ENCODE results near the gene USP17L25. TPM values are rescaled to one million over a fixed set of nuclear protein-coding genes. Genes with fewer than 3 reads are reported as not detected.

USP17L25 gene
- total RNA-seq: not detected in 2 replicates

GRCh38 chr4:9329611-9330010, at the start of gene USP17L25:
TSS of gene USP17L25 (plus strand) at chr4:9329911. CDS start at chr4:9329911, 0 bp downstream.

GRCh38 chr4:9324865-9325264, 4.8 kb upstream of the USP17L25 start, which contains the start of gene USP17L24:
TSS of gene USP17L24 (plus strand) at chr4:9325165. CDS start at chr4:9325165, 0 bp downstream.

GRCh38 chr4:9334358-9334757, 4.6 kb downstream of the USP17L25 start, which contains the start of gene USP17L26:
TSS of gene USP17L26 (plus strand) at chr4:9334658. CDS start at chr4:9334658, 0 bp downstream.

GRCh38 chr4:9339103-9339502, 9.4 kb downstream of the USP17L25 start, which contains the start of gene USP17L5:
TSS of gene USP17L5 (plus strand) at chr4:9339403. CDS start at chr4:9339403, 0 bp downstream.

GRCh38 chr4:9343848-9344247, 14.1 kb downstream of the USP17L25 start, which contains the start of gene USP17L27:
TSS of gene USP17L27 (plus strand) at chr4:9344148. CDS start at chr4:9344148, 0 bp downstream.

GRCh38 chr4:9348593-9348992, 18.9 kb downstream of the USP17L25 start, which contains the start of gene USP17L28:
TSS of gene USP17L28 (plus strand) at chr4:9348893. CDS start at chr4:9348893, 0 bp downstream.

GRCh38 chr4:9353338-9353737, 23.6 kb downstream of the USP17L25 start, which contains the start of gene USP17L29:
TSS of gene USP17L29 (plus strand) at chr4:9353638. CDS start at chr4:9353638, 0 bp downstream.

GRCh38 chr4:9362829-9363228, 33.1 kb downstream of the USP17L25 start, which contains the start of gene USP17L30:
TSS of gene USP17L30 (plus strand) at chr4:9363129. CDS start at chr4:9363129, 0 bp downstream.

Other genes starting within 250 kb of the USP17L25 start
- gene FAM90A26, start 159.5 kb upstream of the USP17L25 start, total RNA-seq: not detected in 2 replicates
- gene USP17L10, start 119.3 kb upstream of the USP17L25 start, total RNA-seq: not detected in 2 replicates
- not detected in 2 replicates for gene USP17L11, start 114.5 kb upstream of the USP17L25 start, total RNA-seq
- gene USP17L12, start 109.8 kb upstream of the USP17L25 start, total RNA-seq: not detected in 2 replicates
- gene USP17L13, start 105.0 kb upstream of the USP17L25 start, total RNA-seq: not detected in 2 replicates
- gene USP17L15, start 95.5 kb upstream of the USP17L25 start, total RNA-seq: not detected in 2 replicates
- gene USP17L17, start 86.0 kb upstream of the USP17L25 start, total RNA-seq: not detected in 2 replicates
- not detected in 2 replicates for gene USP17L18, start 81.3 kb upstream of the USP17L25 start, total RNA-seq
- gene USP17L19, start 76.5 kb upstream of the USP17L25 start, total RNA-seq: not detected in 2 replicates
- gene USP17L20, start 71.8 kb upstream of the USP17L25 start, total RNA-seq: not detected in 2 replicates
- gene USP17L21, start 67.0 kb upstream of the USP17L25 start, total RNA-seq: not detected in 2 replicates
- not detected in 2 replicates for gene USP17L22, start 62.3 kb upstream of the USP17L25 start, total RNA-seq
- gene USP17L24, start 4.7 kb upstream of the USP17L25 start, total RNA-seq: not detected in 2 replicates
- gene USP17L26, start 4.7 kb downstream of the USP17L25 start, total RNA-seq: not detected in 2 replicates
- gene USP17L5, start 9.5 kb downstream of the USP17L25 start, total RNA-seq: not detected in 2 replicates
- gene USP17L27, start 14.2 kb downstream of the USP17L25 start, total RNA-seq: not detected in 2 replicates
- gene USP17L28, start 19.0 kb downstream of the USP17L25 start, total RNA-seq: not detected in 2 replicates
- not detected in 2 replicates for gene USP17L29, start 23.7 kb downstream of the USP17L25 start, total RNA-seq
- gene USP17L30, start 33.2 kb downstream of the USP17L25 start, total RNA-seq: not detected in 2 replicates
- gene DEFB131A, start 114.5 kb downstream of the USP17L25 start, total RNA-seq: not detected in 2 replicates